Suprapubic skin (tissue), 3 donors: ENCODE results near the gene DGKB.

Experiments used
- EP300 ChIP-seq: sonication (generic); formaldehyde crosslinking; IDR thresholded peaks from one replicate; pipeline ENCODE4 v1.6.1; 2017; ENCODE audit warnings: antibody characterized with exemption
- TF ChIP-seq, protein P1 (sequence below), 2 donors: fragments of 200-600 bp in 1 of 2; fragments of 450-650 bp in 1 of 2; sonication (generic) in 1 of 2; IDR thresholded peaks; one replicate each; pipeline ENCODE4 v1.5.1; 2016 to 2019; ENCODE audit warnings: antibody characterized with exemption in 2 of 2, mild to moderate bottlenecking in 1 of 2, moderate library complexity in 1 of 2

DNA sequence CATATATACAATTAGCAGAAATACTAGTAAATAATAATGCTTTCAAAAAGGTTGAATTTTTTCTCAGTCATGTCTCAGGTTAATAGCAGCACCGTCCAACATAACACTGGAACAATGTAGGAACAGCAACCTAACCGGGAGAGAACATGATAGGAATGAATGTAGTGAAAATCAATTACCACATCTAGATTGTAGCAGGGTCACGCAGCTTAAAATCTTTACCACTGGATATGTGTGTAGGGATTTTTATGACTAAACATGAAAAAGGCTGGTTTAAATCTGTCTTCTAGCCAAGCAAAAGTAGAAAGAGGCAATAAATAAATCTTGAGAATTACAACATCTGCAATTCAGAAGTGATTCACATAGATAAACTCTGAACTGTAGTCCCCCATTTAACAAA lies 326.0 kb downstream of the DGKB start:
- TF ChIP-seq, protein P1, sequence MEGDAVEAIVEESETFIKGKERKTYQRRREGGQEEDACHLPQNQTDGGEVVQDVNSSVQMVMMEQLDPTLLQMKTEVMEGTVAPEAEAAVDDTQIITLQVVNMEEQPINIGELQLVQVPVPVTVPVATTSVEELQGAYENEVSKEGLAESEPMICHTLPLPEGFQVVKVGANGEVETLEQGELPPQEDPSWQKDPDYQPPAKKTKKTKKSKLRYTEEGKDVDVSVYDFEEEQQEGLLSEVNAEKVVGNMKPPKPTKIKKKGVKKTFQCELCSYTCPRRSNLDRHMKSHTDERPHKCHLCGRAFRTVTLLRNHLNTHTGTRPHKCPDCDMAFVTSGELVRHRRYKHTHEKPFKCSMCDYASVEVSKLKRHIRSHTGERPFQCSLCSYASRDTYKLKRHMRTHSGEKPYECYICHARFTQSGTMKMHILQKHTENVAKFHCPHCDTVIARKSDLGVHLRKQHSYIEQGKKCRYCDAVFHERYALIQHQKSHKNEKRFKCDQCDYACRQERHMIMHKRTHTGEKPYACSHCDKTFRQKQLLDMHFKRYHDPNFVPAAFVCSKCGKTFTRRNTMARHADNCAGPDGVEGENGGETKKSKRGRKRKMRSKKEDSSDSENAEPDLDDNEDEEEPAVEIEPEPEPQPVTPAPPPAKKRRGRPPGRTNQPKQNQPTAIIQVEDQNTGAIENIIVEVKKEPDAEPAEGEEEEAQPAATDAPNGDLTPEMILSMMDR (IDR thresholded peaks at IDR 0.05): no peak
- no peak for TF ChIP-seq EP300
